NOMO-1 (cell line): Measurements from ENCODE around the gene ATP11C.
"Not testable (repeated sequence)": the region's sequence is repeated elsewhere in the genome, so short reads cannot be mapped to it uniquely, and the experiment has no call there.

Experiments
- DNase-seq, 2 experiments: peaks; one replicate each; lab custom pipeline; 2025; ENCODE audit not compliant: unreplicated experiment in 2 of 2; lab: John Stamatoyannopoulos, UW

ATP11C gene

GRCh38 chrX:139932901-139933796, at the start of gene ATP11C:
TSS of gene ATP11C (minus strand) at chrX:139933053. CDS start at chrX:139932042, 1,011 bp downstream.
- DNase-seq: peak; percentile 63 to 84

GRCh38 chrX:139974471-139974870, 41.6 kb upstream of the ATP11C start:
- no peak for DNase-seq

- DNase-seq: no peak
Measured at GRCh38 chrX:139972629-139973624, 40.1 kb upstream of the ATP11C start.

GRCh38 chrX:139972113-139972512, 39.3 kb upstream of the ATP11C start:
- no peak for DNase-seq

- DNase-seq: no peak
Measured at GRCh38 chrX:139971394-139971749, 38.5 kb upstream of the ATP11C start.

- no peak for DNase-seq
Measured at GRCh38 chrX:139969286-139969685, 36.4 kb upstream of the ATP11C start.

GRCh38 chrX:139967750-139968149, 34.9 kb upstream of the ATP11C start:
- no peak for DNase-seq

GRCh38 chrX:139967300-139967699, 34.4 kb upstream of the ATP11C start:
- no peak for DNase-seq

- DNase-seq: not testable (repeated sequence)
Measured at GRCh38 chrX:139966159-139966558, 33.3 kb upstream of the ATP11C start.

- DNase-seq: no peak
Measured at GRCh38 chrX:139965421-139965820, 32.6 kb upstream of the ATP11C start, which contains the start of gene CXorf66. TSS of gene CXorf66 (minus strand) at chrX:139965521. CDS start at chrX:139965496, 25 bp downstream.

- DNase-seq: not testable (repeated sequence)
Measured at GRCh38 chrX:139961091-139961490, 28.2 kb upstream of the ATP11C start.

GRCh38 chrX:139949703-139950102, 16.9 kb upstream of the ATP11C start:
- DNase-seq: no peak

GRCh38 chrX:139945075-139945474, 12.2 kb upstream of the ATP11C start:
- no peak for DNase-seq

- DNase-seq: peak in 1 of 2 experiments; percentile 12
Measured at GRCh38 chrX:139936259-139936658, 3.4 kb upstream of the ATP11C start.

GRCh38 chrX:139933904-139934303, 1.1 kb upstream of the ATP11C start:
- DNase-seq: no peak

GRCh38 chrX:139932073-139932900, 566 bp downstream of the ATP11C start:
- DNase-seq: no peak

- DNase-seq: no peak
Measured at GRCh38 chrX:139931646-139932072, 1.2 kb downstream of the ATP11C start.

GRCh38 chrX:139930916-139931645, 1.8 kb downstream of the ATP11C start:
- DNase-seq: no peak

- DNase-seq: no peak
Measured at GRCh38 chrX:139930401-139930800, 2.5 kb downstream of the ATP11C start.

- no peak for DNase-seq
Measured at GRCh38 chrX:139929876-139930275, 3.0 kb downstream of the ATP11C start.
